ENCODE results near the gene PCDH9. TPM values are rescaled to one million over a fixed set of nuclear protein-coding genes. Genes with fewer than 3 reads are reported as not detected.

Gene PCDH9
- total RNA-seq, 1 donor from 2014 or later = 0.40 TPM

DNA sequence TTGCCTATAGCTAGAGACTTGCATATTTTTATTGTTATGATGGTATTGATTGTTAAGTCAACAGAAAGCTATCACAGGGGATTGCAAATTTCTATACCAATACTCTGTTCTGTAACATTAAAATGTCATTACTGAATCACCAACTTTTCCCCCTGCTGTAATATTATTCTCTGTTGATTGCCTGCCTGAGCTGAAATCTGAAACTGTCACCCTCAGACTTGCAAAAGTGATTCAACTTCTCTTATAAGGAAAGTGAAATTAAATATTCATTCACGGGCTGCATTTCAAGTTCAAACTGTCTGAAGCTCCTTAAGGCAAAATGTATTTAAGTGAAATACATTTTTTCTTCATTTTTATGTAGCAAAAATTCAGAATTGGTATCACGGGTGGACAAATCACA lies 723.2 kb downstream of the PCDH9 start:
- TF ChIP-seq, protein P1, sequence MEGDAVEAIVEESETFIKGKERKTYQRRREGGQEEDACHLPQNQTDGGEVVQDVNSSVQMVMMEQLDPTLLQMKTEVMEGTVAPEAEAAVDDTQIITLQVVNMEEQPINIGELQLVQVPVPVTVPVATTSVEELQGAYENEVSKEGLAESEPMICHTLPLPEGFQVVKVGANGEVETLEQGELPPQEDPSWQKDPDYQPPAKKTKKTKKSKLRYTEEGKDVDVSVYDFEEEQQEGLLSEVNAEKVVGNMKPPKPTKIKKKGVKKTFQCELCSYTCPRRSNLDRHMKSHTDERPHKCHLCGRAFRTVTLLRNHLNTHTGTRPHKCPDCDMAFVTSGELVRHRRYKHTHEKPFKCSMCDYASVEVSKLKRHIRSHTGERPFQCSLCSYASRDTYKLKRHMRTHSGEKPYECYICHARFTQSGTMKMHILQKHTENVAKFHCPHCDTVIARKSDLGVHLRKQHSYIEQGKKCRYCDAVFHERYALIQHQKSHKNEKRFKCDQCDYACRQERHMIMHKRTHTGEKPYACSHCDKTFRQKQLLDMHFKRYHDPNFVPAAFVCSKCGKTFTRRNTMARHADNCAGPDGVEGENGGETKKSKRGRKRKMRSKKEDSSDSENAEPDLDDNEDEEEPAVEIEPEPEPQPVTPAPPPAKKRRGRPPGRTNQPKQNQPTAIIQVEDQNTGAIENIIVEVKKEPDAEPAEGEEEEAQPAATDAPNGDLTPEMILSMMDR (conservative IDR thresholded peaks at IDR 0.05; ENCODE audit: low read depth, low read length) = no peak
- no peak for DNase-seq (ENCODE audit: low read depth)
- H3K4me3 ChIP-seq (ENCODE audit: low read depth, low read length) = no peak overlapping the region

DNA sequence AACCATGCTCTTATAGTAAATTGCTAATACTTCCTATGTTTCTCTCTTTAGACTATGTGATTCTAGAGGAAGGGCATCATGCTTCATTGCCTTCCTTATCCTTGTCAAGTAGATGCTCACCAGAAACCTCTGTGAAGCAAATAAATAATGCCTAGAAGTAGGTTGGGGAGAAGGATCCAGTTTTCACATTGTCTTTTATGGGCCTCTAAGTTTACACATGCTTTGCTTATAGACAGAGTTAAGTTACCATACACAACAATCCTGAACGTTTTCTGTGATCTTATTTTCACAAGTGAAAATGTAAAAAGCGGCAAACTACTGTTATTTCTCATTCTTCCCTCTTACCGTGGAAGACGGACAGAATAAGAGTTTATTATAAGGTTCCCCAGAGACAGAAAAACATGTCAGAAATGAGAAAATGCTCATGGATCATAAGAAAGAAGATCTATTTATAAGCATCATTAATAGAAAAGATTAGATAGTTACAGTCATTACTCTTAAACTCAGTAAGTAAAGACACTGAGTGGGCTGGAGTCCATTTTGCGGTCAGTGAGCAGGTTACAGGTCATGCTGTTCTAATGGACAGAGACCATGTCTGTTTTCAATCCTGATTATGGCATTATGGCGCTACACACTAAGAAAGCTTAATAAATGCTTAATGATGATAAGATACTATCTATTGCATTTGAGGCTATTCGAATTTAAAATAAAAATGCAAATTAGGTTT lies 723.9 kb downstream of the PCDH9 start:
- no peak for DNase-seq (ENCODE audit: low read depth)
- TF ChIP-seq, protein P1 (conservative IDR thresholded peaks at IDR 0.05; ENCODE audit: low read depth, low read length) = no peak
- H3K4me3 ChIP-seq (ENCODE audit: low read depth, low read length) = no peak overlapping the region

DNA sequence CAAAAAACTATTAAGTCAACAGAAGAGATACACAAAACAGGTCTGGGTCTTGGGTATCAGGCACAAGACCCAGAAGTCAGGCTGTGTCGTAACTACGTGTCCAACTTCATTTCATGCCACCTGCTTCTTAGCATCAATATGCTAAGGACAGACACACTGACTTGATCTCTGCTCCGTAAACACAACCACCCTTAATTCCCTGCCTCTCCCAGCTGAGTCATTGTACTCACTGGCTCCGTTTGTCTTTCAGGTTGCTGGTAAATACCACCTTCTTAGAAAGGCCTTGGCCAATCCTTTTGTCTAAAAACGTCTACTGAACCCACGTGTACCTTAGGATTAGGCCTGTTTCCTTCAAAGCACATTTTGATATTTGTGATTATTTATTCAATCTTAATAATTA lies 726.2 kb downstream of the PCDH9 start:
- no peak overlapping the region for H3K4me3 ChIP-seq (ENCODE audit: low read depth, low read length)
- TF ChIP-seq, protein P1 (conservative IDR thresholded peaks at IDR 0.05; ENCODE audit: low read depth, low read length) = no peak
- no peak for DNase-seq (ENCODE audit: low read depth)

DNA sequence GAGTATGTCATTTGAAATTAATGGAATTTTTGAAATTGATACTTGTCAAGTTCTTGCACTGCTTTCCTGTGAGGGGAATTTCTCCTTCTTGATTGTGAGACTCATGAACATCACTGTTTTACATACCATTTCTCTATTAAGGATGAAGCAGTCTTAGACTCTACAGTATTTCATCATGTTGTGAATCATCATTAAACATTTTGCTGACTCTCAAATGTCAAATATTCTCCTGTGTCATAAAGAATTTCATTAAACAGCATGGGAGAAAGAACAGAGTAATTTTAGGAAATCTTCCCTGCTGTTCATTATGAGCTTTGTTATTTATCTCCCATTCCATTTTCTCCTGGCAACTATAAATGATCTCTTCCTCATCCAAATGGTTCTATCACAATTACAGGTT lies 729.0 kb downstream of the PCDH9 start:
- no peak overlapping the region for H3K4me3 ChIP-seq (ENCODE audit: low read depth, low read length)
- TF ChIP-seq, protein P1 (conservative IDR thresholded peaks at IDR 0.05; ENCODE audit: low read depth, low read length) = no peak
- no peak for DNase-seq (ENCODE audit: low read depth)

DNA sequence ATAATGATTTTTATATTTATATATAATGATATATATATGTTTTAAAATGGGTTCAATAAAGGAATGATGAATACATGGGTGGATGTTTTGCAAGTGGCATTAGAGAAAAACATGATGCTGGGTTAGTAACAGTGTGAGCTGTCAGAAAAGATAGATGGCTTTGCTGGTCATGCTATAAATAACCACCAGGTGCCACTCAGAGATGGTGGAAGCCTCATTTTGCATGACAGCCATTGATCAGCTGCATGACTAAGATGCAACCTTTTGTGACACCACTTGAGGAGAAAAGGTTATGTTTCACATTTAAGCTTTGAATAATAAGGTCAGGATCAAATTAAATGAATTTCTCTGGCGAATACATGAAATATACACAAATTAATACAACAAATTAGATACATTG lies 737.7 kb downstream of the PCDH9 start:
- no peak for DNase-seq (ENCODE audit: low read depth)
- no peak overlapping the region for H3K4me3 ChIP-seq (ENCODE audit: low read depth, low read length)
- TF ChIP-seq, protein P1 (conservative IDR thresholded peaks at IDR 0.05; ENCODE audit: low read depth, low read length) = peak; percentile 49

DNA sequence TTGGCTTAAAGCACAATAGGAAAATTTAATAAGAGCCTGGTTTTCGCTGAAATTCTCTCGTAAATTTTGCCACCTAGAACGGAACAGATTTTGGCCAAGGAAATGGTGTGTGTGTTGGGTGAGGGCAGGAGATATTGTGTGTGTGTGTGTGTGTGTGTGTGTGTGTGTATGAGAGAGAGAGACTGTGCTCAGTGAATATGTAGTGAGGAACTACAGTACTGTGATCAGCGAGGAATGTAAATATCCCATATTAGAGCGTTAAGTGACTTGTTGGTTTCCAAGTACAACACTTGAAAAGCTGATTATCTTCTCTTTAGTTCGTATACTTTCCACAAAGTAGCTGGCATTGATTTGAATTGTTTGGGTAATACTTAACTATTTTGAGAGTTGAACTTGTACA lies 738.9 kb downstream of the PCDH9 start:
- no peak for DNase-seq (ENCODE audit: low read depth)
- H3K4me3 ChIP-seq (ENCODE audit: low read depth, low read length) = no peak overlapping the region
- TF ChIP-seq, protein P1 (conservative IDR thresholded peaks at IDR 0.05; ENCODE audit: low read depth, low read length) = no peak

DNA sequence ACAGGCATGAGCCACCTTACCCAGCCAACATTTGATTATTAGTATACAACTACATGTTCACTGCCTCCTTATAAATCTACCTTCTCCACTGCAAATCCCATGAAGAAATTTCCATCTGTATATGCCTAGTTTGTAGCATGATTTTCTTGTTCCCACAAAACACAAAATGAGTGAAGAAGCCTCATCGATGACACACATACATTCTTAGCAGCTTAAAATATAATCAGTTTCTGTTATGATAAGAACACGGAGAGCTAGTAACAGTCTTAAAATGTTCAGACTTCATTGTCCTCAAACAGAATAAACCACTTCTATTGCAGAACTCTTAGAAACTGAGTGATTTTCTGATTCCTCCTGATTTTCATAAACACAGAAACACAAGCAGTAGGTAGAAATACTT lies 740.5 kb downstream of the PCDH9 start:
- H3K4me3 ChIP-seq (ENCODE audit: low read depth, low read length) = no peak overlapping the region
- TF ChIP-seq, protein P1 (conservative IDR thresholded peaks at IDR 0.05; ENCODE audit: low read depth, low read length) = no peak
- DNase-seq (ENCODE audit: low read depth) = no peak

Data from epithelial cell of proximal tubule (primary cell).